DMS153 treated with DMSO at 0.1 percent for 48 hours (cell line): ENCODE measurements around the gene UBE2E2.
"Not testable (repeated sequence)": the region's sequence is repeated elsewhere in the genome, so short reads cannot be mapped to it uniquely, and the experiment has no call there.

ENCODE experiments used
- DNase-seq: peaks from one replicate; lab custom pipeline; 2025; ENCODE audit not compliant: unreplicated experiment; lab: John Stamatoyannopoulos, UW

Gene UBE2E2

DNA sequence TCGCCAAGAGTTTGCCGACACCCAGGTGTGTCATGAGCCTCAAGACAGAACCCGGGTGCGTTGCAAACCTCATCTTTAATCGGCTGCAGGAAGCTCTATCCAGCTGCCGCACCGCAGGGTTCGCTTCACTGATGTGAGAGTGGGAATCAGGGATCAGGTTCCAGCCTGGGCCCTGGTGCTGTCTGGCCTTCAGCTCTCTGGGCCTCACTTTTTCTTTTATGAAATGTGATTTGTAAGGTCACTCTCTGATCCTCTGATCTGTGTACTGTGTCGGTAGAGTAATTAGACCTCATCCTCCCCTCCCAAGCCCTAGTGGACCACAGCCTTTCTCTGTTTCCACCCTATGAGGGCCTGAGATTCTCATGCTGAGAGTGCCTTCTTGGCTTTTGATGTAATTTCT is 399.8 kb downstream of the UBE2E2 start:
- no peak for DNase-seq

DNA sequence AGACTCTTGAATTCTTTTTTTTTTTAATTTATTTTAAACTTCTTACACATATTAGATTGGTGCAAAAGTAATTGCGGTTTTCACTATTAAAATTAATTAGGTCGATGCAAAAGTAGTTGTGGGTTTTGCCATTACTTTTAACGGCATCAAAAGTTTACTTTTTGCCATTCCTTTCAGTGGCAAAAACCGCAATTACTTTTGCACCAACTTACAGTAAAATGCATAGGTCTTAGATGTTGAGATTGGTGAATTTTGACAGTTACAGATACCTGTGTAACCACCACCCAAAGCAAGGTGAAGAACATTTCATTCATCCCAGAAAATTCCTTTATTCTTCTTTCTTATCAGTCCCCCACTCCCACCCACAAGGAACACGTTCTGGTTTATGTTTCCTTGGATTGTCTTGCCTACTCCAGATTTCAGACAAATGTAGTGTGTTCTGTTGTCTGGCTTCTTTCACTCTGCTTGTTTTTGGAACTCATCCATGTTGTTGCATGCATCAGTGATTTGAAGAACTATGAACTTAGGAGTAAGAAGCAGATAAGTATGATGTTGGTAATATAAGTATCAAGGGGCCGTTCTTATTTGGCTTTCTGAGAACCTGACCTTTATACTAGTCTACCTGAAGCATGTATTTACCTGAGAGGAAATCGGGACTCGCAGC is 404.2 kb downstream of the UBE2E2 start:
- DNase-seq, result no peak

GRCh38 chr3:23608650-23609049 is 405.5 kb downstream of the UBE2E2 start:
- no peak for DNase-seq

- no peak for DNase-seq
Measured at GRCh38 chr3:23611737-23612295, 408.7 kb downstream of the UBE2E2 start.

DNA sequence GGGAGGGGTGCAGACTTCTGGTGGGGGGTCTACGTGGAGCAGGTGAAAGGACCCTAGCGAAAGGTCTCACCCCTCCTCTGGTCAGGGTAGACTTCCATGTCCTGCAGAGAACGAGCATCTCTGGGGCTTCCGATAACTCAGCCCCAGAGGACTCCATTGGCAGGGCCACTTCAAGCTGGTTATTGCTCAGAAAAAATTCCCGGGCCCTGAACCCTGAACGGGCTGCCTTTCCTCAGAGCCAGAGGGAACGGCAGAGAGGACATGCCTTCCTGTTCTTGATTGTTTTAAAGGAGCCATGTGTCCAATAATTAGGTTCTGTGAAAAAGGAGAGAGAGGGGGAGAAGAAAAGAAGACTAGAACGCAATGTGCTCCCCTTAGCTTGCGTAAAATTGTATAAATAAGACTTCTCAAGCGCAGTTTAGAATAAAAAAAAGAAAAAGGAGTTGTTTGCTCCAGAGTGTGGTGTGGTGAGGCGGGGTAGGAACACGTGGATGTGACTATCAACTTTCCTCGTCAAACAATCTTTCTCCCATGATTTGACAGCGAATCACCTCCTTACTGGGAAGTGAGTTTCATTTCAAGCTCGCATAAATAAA is 409.3 kb downstream of the UBE2E2 start:
- DNase-seq, result no peak

DNA sequence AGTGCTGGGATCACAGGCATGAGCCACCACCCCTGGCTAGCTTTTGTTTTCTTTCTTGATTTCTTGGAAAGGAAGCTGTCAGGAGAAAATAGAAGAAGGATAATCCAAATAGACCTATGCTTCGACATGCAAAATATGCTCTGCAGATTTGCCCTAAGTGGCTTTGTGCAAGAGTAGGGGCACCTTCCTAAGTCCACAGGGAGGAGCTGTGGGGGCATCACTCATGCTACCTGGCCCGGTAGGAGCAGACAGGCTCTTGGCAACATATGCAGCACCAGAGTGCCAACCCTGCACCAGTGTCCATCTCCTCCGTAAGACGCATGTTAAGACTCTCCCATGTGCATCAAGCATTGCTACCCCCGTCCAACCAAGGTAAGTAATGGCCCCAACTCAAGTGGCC is 411.9 kb downstream of the UBE2E2 start:
- DNase-seq, result no peak

- not testable (repeated sequence) for DNase-seq
Measured at GRCh38 chr3:23618475-23618874, 415.3 kb downstream of the UBE2E2 start.

DNA sequence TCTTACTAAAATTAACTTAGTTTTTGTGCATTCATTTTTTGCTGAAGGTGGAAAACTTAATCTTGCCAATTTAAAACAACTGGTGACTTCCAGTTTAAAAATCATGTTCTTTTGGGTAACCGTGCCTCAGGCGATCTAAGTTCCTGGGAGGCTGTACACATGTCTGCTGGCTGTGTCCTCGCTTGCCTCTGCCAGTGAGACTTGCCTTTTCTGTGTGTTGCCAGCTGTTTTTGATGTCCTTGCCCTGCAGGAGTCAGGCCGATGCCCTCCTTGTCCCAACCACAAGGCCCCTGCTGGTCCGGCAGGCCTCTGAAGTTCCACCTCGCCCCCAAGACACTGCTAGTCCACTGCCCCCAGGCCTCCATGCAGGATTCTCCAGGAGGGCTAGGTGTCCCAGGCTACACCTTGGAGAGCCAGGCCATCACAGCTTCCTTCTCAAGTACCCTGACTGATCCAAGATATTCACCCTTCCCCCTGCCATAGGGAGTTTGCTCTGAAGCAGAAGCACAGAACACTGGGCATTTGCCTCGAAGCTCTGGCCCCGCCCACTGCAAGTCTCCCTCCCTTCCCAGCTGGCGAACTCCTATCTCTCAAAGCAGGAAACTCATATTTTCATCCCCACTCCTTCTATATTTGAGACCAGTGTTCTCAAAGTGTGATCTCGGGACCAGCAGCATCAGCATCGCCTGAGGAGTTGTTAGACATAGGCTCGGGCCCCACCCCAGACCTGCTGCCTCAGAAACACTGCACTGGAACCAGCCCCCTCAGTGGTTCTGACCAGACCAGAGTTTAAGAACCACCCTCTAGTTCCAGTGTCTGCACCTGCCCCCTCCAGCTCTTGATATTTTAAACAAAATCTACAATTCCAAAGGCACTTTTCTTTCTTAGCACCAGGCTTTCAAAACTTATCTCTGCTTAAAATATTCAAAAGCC is 416.8 kb downstream of the UBE2E2 start:
- no peak for DNase-seq

- no peak for DNase-seq
Measured at GRCh38 chr3:23620638-23621015, 417.5 kb downstream of the UBE2E2 start.

- no peak for DNase-seq
Measured at GRCh38 chr3:23623844-23624243, 420.7 kb downstream of the UBE2E2 start.

GRCh38 chr3:23624305-23624704 is 421.2 kb downstream of the UBE2E2 start:
- DNase-seq, result no peak

DNA sequence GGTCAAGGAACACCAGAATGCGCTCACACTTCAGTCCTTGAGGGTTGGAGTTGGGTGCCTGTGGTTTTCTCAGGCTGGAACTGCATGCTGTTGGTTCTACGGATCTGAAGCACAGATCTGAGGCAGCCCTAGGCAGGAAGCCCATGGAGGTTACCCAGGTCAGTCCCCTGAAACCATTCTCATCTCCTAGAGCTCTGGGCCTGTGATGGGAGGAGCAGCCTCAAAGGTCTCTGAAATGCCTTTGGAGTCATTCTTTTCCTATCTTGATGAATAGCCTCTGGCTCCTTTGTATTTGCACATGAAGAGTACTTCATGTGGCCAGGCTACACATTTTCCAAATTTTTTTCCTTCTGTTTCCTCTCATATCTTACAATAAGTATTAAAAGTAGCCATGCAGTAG is 423.3 kb downstream of the UBE2E2 start:
- no peak for DNase-seq

DNA sequence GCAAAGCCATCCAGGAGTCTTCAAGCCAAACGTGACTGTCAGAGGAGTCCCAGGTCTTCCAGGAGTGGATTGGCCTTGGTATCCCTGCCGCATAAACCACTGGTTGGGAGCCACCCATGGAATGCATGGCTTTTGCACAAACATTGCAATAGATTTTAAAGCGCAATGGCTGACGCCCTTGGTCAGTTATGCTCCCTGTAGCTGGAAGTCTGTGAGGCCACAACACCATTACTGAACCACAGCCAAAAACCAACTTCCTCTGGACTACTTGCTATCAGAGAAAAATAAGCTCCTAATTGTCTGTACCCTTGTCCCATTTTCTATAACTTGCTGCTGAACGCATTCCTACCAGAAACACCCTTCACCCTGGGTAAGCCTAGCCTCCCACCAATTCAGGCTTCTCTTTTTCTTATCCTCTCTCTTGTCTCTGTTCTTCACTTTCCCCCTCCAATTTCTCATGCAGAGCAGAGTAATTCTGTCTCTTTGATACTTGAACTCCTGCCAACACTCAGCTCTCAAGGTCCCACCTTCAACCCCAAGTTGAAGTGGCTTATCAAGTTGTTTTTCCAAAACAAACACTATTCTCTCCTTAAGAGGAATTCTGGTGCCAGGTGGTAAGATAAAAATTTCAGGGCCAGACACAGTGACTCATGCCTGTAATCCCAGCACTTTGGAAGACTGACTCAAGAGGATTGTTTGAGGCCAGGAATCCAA is 426.2 kb downstream of the UBE2E2 start:
- DNase-seq, result no peak

GRCh38 chr3:23633261-23633960 is 430.3 kb downstream of the UBE2E2 start:
- no peak for DNase-seq

- no peak for DNase-seq
Measured at GRCh38 chr3:23637339-23637738, 434.2 kb downstream of the UBE2E2 start.

GRCh38 chr3:23640471-23641146 is 437.5 kb downstream of the UBE2E2 start:
- no peak for DNase-seq
